Measurements from ENCODE around the gene ZNF827.

ZNF827 gene

DNA sequence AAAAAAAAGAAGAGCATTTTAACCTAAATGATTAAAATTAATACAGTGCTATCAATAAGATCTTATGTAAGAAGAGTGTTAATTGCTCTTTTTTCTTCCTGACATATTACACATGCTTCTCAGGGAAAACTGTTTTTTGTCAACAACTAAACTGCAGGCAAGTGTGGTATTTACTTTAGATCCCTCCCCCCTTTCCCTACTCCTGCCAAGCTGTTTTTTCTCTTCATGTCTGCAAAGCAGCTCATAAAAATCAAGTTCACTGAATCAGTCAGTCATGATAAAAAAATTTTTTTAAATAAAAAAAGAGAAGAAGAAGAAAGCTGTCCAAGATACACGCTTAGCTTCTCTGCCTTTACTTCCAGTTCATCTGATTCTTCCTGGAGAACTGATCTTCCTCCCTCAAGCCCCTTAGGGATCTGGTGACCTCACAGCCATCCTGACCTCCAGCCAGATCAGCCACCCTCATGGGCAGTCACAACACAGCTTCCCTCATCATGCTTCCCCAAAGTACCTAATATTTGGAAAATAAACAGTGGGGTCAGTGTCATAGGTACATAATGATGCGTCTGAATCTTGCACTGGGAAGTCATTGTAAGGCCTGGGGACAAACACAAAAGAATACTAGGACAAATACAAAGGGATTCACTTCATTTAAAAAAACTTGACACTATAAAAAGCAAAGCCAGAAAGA, 87.0 kb downstream of the ZNF827 start:
- H3K4me3 ChIP-seq (ENCODE audit: low read depth, low read length) = no peak overlapping the region
- TF ChIP-seq, protein P1, sequence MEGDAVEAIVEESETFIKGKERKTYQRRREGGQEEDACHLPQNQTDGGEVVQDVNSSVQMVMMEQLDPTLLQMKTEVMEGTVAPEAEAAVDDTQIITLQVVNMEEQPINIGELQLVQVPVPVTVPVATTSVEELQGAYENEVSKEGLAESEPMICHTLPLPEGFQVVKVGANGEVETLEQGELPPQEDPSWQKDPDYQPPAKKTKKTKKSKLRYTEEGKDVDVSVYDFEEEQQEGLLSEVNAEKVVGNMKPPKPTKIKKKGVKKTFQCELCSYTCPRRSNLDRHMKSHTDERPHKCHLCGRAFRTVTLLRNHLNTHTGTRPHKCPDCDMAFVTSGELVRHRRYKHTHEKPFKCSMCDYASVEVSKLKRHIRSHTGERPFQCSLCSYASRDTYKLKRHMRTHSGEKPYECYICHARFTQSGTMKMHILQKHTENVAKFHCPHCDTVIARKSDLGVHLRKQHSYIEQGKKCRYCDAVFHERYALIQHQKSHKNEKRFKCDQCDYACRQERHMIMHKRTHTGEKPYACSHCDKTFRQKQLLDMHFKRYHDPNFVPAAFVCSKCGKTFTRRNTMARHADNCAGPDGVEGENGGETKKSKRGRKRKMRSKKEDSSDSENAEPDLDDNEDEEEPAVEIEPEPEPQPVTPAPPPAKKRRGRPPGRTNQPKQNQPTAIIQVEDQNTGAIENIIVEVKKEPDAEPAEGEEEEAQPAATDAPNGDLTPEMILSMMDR (IDR thresholded peaks at IDR 0.05; ENCODE audit: low read depth, low read length) = no peak

DNA sequence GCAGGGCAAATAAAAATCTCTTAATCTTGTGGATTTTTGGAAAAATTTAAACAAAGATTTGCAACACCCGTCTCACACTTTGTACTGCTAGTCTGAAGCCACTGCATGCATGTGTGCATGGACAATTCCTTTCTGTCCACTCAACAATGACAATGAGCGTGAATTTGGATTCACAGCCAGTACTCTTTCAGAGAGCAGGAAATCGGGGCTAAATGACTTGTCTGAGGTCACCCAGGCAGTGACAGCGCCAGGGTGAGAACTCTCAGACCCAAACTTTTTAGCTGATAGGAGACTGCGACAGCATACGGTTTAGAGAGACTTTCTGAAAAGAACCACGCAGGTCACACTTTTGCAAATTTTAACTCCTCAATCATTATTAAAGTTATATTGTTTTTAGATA, 90.9 kb downstream of the ZNF827 start:
- TF ChIP-seq, protein P1 (IDR thresholded peaks at IDR 0.05; ENCODE audit: low read depth, low read length) = no peak
- H3K4me3 ChIP-seq (ENCODE audit: low read depth, low read length) = no peak overlapping the region

DNA sequence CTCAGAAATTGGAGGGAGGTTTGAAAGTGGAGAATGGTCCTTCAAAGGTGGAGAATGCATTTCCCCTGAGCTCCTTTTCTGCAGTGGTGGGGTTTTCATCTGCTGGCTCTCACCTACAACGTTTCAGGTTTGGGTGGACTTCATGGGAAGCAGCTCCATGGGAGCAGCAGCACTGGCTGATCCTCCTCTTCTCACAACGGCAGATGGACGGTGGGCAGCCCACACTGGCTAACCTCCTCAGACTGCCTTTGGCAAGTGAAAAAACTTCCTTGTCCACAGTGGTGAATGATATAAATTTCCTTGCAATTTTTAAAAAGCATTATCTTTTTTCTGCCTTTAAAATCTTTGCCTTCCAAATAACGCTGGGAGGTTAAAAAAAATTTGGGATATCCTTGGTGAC, 93.5 kb downstream of the ZNF827 start:
- H3K4me3 ChIP-seq (ENCODE audit: low read depth, low read length) = no peak overlapping the region
- TF ChIP-seq, protein P1 (IDR thresholded peaks at IDR 0.05; ENCODE audit: low read depth, low read length) = no peak

DNA sequence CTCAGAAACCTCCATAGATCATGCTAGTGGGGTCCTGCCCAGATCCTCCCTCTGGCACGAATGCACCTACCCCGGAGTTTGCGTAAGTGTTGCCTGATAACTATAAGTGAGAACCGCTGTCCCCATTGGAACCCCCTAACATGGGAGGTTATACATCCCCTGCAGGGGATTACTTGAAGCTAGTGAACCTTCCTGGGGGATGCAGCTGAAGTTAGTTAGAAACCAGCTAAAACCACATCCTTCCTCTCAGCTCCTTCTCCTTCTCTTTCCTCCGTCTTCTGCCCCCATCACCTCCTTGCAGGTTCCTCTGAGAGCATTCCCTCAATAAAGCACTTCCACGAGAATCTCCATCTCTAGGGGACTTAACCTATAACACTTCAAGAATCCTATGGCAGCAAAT, 95.0 kb downstream of the ZNF827 start:
- H3K4me3 ChIP-seq (ENCODE audit: low read depth, low read length) = no peak overlapping the region
- TF ChIP-seq, protein P1 (IDR thresholded peaks at IDR 0.05; ENCODE audit: low read depth, low read length) = no peak

DNA sequence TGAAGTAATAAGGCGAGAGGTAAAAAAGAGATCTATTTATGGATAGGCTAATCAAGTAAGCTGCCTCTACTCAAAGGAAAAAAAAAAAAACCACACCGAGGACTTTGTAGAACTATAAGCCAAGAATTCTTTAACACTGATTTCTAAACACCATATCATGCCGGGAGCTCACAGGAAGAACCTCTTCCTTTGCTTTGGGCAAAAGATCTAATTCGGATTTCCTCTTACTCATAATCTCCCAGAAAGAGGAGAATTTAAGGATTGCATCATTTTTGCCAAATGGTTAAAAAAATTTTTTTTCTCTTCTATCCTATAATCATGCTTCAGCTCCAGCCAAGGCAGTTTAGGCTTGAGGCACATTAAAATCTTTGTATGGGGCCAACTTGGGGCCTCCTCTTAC, 95.5 kb downstream of the ZNF827 start:
- TF ChIP-seq, protein P1 (IDR thresholded peaks at IDR 0.05; ENCODE audit: low read depth, low read length) = no peak
- H3K4me3 ChIP-seq (ENCODE audit: low read depth, low read length) = no peak overlapping the region

DNA sequence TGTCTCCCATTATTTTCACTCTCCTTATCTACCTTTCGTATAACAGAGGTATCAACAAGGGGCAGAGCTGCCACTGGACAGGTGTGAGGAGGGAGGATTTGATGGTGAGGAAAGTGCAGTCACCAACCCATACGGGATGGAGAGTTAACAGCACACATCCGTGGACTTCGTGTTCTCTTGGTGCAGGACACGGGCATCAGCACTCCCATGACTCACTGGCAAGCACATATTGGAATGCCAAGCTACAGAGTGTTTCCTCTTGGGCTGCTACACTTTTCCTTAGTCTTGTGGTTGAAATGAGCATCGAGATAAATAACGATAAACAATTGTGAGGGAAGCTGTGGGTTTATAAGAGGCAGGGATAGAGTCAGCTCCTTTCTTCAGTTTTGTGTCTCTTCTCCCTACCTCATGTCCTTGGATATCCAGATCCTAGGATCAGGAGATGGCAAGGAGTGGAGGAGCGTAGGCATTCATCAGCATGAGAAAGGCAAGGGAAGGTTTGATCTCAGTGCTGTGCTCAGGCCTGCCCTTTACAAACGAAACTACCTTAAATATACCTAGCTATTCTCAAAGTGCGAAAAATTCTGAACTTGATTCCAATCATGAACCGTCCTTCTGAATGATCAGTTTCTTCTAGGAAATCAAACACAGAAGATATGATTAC, 96.3 kb downstream of the ZNF827 start:
- TF ChIP-seq, protein P1 (IDR thresholded peaks at IDR 0.05; ENCODE audit: low read depth, low read length) = no peak
- H3K4me3 ChIP-seq (ENCODE audit: low read depth, low read length) = no peak overlapping the region

DNA sequence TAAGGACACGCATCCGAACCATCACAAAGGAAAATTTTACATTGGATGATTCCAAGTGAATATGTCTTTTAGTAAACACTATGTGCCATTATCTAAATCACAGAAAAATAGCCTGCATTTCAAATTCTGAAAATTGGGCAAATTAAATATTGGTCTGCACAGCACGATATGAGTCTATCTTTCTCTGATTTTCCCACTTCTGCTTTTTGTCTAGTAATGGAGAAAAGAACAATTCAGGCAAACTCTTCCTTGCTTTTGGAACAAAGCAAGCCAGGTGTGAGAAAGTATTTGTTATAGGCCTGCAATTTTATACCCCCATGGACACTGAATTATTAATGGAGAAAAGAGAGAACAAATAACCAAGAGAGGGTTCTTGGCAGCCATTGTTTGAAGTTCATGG, 97.8 kb downstream of the ZNF827 start:
- TF ChIP-seq, protein P1 (IDR thresholded peaks at IDR 0.05; ENCODE audit: low read depth, low read length) = no peak
- no peak overlapping the region for H3K4me3 ChIP-seq (ENCODE audit: low read depth, low read length)

Measured in WI38 (cell line).